K562 (cell line): ENCODE measurements around the gene CST7.

ENCODE experiments used
- ETS1 ChIP-seq: conservative IDR thresholded peaks from 2 replicates; pipeline ENCODE4 v1.6.1; 2011; ENCODE audit warnings: low read depth, mild to moderate bottlenecking, low read length; ENCODE audit not compliant: control insufficient read depth
- JUND ChIP-seq, 2 experiments: IDR thresholded peaks; 2 replicates in 1 of 2; 3 replicates in 1 of 2; pipeline ENCODE4 v1.6.1; 2011; ENCODE audit warnings: borderline replicate concordance in 2 of 2, low read depth in 2 of 2, low read length in 2 of 2, improper control_type of control experiment in 1 of 2, missing biosample characterization in 1 of 2, missing genetic modification characterization in 1 of 2, missing genetic modification reagents in 1 of 2
- MAFK ChIP-seq: IDR thresholded peaks from 2 replicates; pipeline ENCODE4 v1.6.1; 2011; ENCODE audit warnings: low read length, improper control_type of control experiment
- PHF8 ChIP-seq: fragments of 200-600 bp; sonication (generic); IDR thresholded peaks from 2 replicates; pipeline ENCODE4 v1.6.1; 2012; ENCODE audit warnings: mixed run types, mild to moderate bottlenecking, inconsistent platforms, low read length, moderate library complexity, borderline replicate concordance
- SMARCA4 ChIP-seq: fragments of 450-650 bp; IDR thresholded peaks from 2 replicates; pipeline ENCODE4 v1.6.1; 2016
- SMARCA5 ChIP-seq: fragments of 450-650 bp; IDR thresholded peaks from 2 replicates; pipeline ENCODE4 v1.6.1; 2016
- TEAD4 ChIP-seq, 2 experiments: sonication (generic) in 1 of 2; formaldehyde crosslinking in 1 of 2; IDR thresholded peaks; 2 replicates each; pipeline versions ENCODE4 v1.6.1 to v1.8.0; 2012 to 2022; ENCODE audit warnings: borderline replicate concordance in 1 of 2, inconsistent platforms in 1 of 2, low read length in 1 of 2, mild to moderate bottlenecking in 1 of 2, missing genetic modification reagents in 1 of 2
- XRCC3 ChIP-seq: fragments of 450-650 bp; IDR thresholded peaks from 2 replicates; pipeline ENCODE4 v1.6.1; 2017; ENCODE audit warnings: mild to moderate bottlenecking, moderate library complexity
- ZBTB43 ChIP-seq: sonication (generic); formaldehyde crosslinking; IDR thresholded peaks from 2 replicates; pipeline ENCODE4 v1.8.0; 2023; ENCODE audit warnings: mild to moderate bottlenecking, missing genetic modification reagents
- ZNF184 ChIP-seq: sonication (generic); formaldehyde crosslinking; IDR thresholded peaks from 2 replicates; pipeline ENCODE4 v1.5.0; 2020; ENCODE audit warnings: missing genetic modification reagents
- ZNF24 ChIP-seq: fragments of 450-650 bp; IDR thresholded peaks from 2 replicates; pipeline ENCODE4 v1.6.1; 2016
- ZNF384 ChIP-seq: IDR thresholded peaks from 2 replicates; pipeline ENCODE4 v1.6.1; 2012; ENCODE audit warnings: low read depth, low read length, improper control_type of control experiment
- ZNF592 ChIP-seq: fragments of 450-650 bp; IDR thresholded peaks from 2 replicates; pipeline ENCODE4 v1.6.1; 2017; ENCODE audit warnings: antibody characterized with exemption, mild to moderate bottlenecking

GRCh38 chr20:24943196-24943595, 5.9 kb upstream of the CST7 start:
- TF ChIP-seq SMARCA5 = no peak
- TF ChIP-seq SMARCA4 = no peak
- TF ChIP-seq MAFK = no peak
- TF ChIP-seq ZNF184 (CRISPR knock-in tag) = no peak
- no peak for TF ChIP-seq ZNF24
- TF ChIP-seq TEAD4 (IDR thresholded peaks at IDR 0.05; ENCODE audit: low read length) = no peak
- TF ChIP-seq TEAD4 (CRISPR knock-in tag; IDR thresholded peaks at IDR 0.05; ENCODE audit: borderline replicate concordance) = no peak
- TF ChIP-seq JUND (IDR thresholded peaks at IDR 0.05; ENCODE audit: borderline replicate concordance, low read depth, low read length) = no peak
- no peak for TF ChIP-seq JUND (tag; IDR thresholded peaks at IDR 0.05; ENCODE audit: borderline replicate concordance, low read depth, low read length)
- no peak for TF ChIP-seq ETS1
- TF ChIP-seq ZNF592 = no peak
- TF ChIP-seq PHF8 = no peak
- TF ChIP-seq ZNF384 = no peak
- TF ChIP-seq ZBTB43 (CRISPR knock-in tag) = no peak
- no peak for TF ChIP-seq XRCC3
